Fibroblast of lung (primary cell): ENCODE measurements around the gene SLC25A41. TPM values are rescaled to one million over a fixed set of nuclear protein-coding genes. Genes with fewer than 3 reads are reported as not detected.

Source experiments
- DNase-seq, 2 donors: peaks; one replicate each; pipeline versions ENCODE4 v3.0.0 to v3.0.0-alpha.2; 2010; ENCODE audit warnings: low read depth in 2 of 2
- H2AFZ ChIP-seq: 2 replicates; pipeline ENCODE4 v1.5.1; 2012; ENCODE audit warnings: low read length, control low read depth, inconsistent platforms
- H3K27ac ChIP-seq: 2 replicates; pipeline ENCODE4 v1.5.1; 2011; ENCODE audit warnings: low read length, control low read depth; ENCODE audit not compliant: insufficient read depth
- H3K27me3 ChIP-seq: 2 replicates; pipeline ENCODE4 v1.5.1; 2011; ENCODE audit warnings: mild to moderate bottlenecking, low read length; ENCODE audit not compliant: control insufficient read depth, insufficient read depth
- H3K36me3 ChIP-seq: 2 replicates; pipeline ENCODE4 v1.5.1; 2011; ENCODE audit warnings: low read length; ENCODE audit not compliant: control insufficient read depth, insufficient read depth
- H3K4me1 ChIP-seq: 2 replicates; pipeline ENCODE4 v1.5.1; 2011; ENCODE audit warnings: low read length; ENCODE audit not compliant: control insufficient read depth, insufficient read depth; ENCODE audit errors: extremely low read depth
- H3K4me2 ChIP-seq: 2 replicates; pipeline ENCODE4 v1.5.1; 2011; ENCODE audit warnings: low read length, control low read depth; ENCODE audit not compliant: insufficient read depth; ENCODE audit errors: extremely low read depth
- H3K4me3 ChIP-seq, 4 experiments: fragments of 200-600 bp in 1 of 4; sonication (generic) in 1 of 4; replicated peaks in 1 of 4; 2 replicates each; pipeline ENCODE4 v1.5.1; 2011 to 2016; ENCODE audit warnings: low read length in 4 of 4, low read depth in 3 of 4, mild to moderate bottlenecking in 3 of 4, control low read depth in 2 of 4, inconsistent platforms in 1 of 4, mixed read lengths in 1 of 4; ENCODE audit not compliant: insufficient read depth in 1 of 4; ENCODE audit errors: control extremely low read depth in 1 of 4
- H3K79me2 ChIP-seq: 2 replicates; pipeline ENCODE4 v1.5.1; 2012; ENCODE audit warnings: mild to moderate bottlenecking, low read length, inconsistent platforms; ENCODE audit not compliant: control insufficient read depth, insufficient read depth
- H3K9ac ChIP-seq: 2 replicates; pipeline ENCODE4 v1.5.1; 2011; ENCODE audit warnings: mild to moderate bottlenecking, low read length, control low read depth; ENCODE audit not compliant: insufficient read depth
- H3K9me3 ChIP-seq: 2 replicates; pipeline ENCODE4 v1.5.1; 2012; ENCODE audit warnings: low read depth, low read length; ENCODE audit not compliant: control insufficient read depth, insufficient read depth
- H4K20me1 ChIP-seq: 2 replicates; pipeline ENCODE4 v1.5.1; 2011; ENCODE audit warnings: low read length; ENCODE audit not compliant: control insufficient read depth, insufficient read depth; ENCODE audit errors: extremely low read depth
- EZH2 ChIP-seq: IDR thresholded peaks from 2 replicates; pipeline ENCODE4 v1.5.1; 2012; ENCODE audit warnings: low read length, control low read depth, mild to moderate bottlenecking; ENCODE audit errors: missing control alignments
- polyA plus RNA-seq, 2 donors: library from polyadenylated mRNA; depleted of rRNA in 1 of 2; stranded (reverse) in 1 of 2; unstranded in 1 of 2; fragments of >200 nt; gene quantifications; 2 replicates each; pipeline ENCODE4 v1.2.1, GENCODE V29; 2011 to 2012; ENCODE audit warnings: missing spikeins in 1 of 2
- total RNA-seq: library from RNA; depleted of rRNA; stranded (reverse); fragments of >200 nt; gene quantifications from 2 replicates; pipeline ENCODE4 v1.2.1, GENCODE V29; 2014
- TF ChIP-seq, protein P1 (sequence below), 2 donors: IDR thresholded peaks in 1 of 2; conservative IDR thresholded peaks in 1 of 2; 1 replicate in 1 of 2; 2 replicates in 1 of 2; pipeline ENCODE4 v1.5.1; 2011 to 2012; ENCODE audit warnings: low read length in 2 of 2, control low read depth in 1 of 2, inconsistent platforms in 1 of 2, low read depth in 1 of 2, mild to moderate bottlenecking in 1 of 2

SLC25A41 gene
- total and polyA plus RNA-seq, 2 donors (not counting 1 experiment from before 2014, with no cell fraction given): under 0.01 TPM; not detected in 1

DNA sequence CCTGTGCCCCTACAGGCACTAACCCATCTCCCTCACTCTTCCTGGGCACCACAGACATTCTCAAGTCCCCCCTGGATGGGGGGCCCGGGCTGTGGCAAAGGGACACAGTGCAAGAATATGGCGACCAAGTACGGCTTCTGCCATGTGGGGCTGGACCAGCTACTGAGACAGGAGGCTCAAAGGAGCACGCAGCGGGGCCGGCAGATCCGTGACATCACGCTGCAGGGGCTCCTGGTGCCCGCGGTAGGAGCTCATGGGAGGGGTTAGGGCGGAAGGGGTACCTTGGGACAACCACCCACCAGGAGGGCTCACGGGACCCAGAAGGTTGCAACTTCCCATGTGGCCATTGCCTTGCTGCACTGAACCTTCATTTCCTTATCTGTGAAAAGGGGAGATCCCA lies 37.3 kb downstream of the SLC25A41 start:
- no peak overlapping the region for H3K9ac ChIP-seq
- no peaks in the 10 kb centered on the region for H3K36me3 ChIP-seq
- no peak overlapping the region for H3K4me3 ChIP-seq
- H4K20me1 ChIP-seq: no peaks in the 10 kb centered on the region
- H3K27me3 ChIP-seq: no peaks in the 10 kb centered on the region
- no peak overlapping the region for H2AFZ ChIP-seq
- no peak overlapping the region for H3K4me2 ChIP-seq
- DNase-seq: no peak
- TF ChIP-seq, protein P1, sequence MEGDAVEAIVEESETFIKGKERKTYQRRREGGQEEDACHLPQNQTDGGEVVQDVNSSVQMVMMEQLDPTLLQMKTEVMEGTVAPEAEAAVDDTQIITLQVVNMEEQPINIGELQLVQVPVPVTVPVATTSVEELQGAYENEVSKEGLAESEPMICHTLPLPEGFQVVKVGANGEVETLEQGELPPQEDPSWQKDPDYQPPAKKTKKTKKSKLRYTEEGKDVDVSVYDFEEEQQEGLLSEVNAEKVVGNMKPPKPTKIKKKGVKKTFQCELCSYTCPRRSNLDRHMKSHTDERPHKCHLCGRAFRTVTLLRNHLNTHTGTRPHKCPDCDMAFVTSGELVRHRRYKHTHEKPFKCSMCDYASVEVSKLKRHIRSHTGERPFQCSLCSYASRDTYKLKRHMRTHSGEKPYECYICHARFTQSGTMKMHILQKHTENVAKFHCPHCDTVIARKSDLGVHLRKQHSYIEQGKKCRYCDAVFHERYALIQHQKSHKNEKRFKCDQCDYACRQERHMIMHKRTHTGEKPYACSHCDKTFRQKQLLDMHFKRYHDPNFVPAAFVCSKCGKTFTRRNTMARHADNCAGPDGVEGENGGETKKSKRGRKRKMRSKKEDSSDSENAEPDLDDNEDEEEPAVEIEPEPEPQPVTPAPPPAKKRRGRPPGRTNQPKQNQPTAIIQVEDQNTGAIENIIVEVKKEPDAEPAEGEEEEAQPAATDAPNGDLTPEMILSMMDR (conservative IDR thresholded peaks at IDR 0.05 in 1 of 2, IDR thresholded peaks at IDR 0.05 in 1 of 2; ENCODE audit: low read depth in 1 of 2, low read length in 2 of 2): no peak
- TF ChIP-seq EZH2: no peak
- peaks cover 16% of the 10 kb centered on the region for H3K79me2 ChIP-seq
- H3K9me3 ChIP-seq: no peaks in the 10 kb centered on the region
- H3K27ac ChIP-seq: no peak overlapping the region
- peaks cover 5% of the 10 kb centered on the region for H3K4me1 ChIP-seq

DNA sequence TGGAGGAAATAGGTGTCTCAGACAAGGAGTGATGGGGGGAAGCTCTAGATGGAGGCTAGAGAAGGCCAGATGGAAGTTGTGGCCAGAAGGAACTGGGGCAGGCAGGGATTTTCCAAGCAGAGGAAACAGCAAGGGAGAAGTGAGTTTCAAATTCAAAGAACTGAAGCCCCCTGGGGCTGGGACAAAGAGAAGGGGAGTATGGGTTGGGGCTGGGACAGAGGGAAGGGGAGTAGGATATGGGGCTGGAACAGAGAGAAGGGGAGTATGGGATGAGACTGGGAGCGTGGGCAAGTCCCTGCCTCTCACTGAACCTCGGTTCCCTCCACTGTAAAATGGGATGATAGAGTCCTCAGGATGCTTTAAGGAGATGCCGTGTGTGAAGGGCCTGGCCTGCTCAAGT lies 38.7 kb downstream of the SLC25A41 start:
- TF ChIP-seq, protein P1 (conservative IDR thresholded peaks at IDR 0.05 in 1 of 2, IDR thresholded peaks at IDR 0.05 in 1 of 2; ENCODE audit: low read depth in 1 of 2, low read length in 2 of 2): no peak
- no peak for TF ChIP-seq EZH2
- Histone ChIP-seq H2AFZ (no peak overlapping the region), H3K4me1 (peaks cover 5% of the 10 kb centered on the region), H3K9me3 (no peaks in the 10 kb centered on the region), H3K4me2 (no peak overlapping the region), H3K27ac (no peak overlapping the region), H3K9ac (no peak overlapping the region), H3K79me2 (peaks cover 19% of the 10 kb centered on the region), H4K20me1 (no peaks in the 10 kb centered on the region), H3K36me3 (peaks cover 4% of the 10 kb centered on the region), H3K4me3 (no peak overlapping the region), H3K27me3 (no peaks in the 10 kb centered on the region)
- DNase-seq: no peak

DNA sequence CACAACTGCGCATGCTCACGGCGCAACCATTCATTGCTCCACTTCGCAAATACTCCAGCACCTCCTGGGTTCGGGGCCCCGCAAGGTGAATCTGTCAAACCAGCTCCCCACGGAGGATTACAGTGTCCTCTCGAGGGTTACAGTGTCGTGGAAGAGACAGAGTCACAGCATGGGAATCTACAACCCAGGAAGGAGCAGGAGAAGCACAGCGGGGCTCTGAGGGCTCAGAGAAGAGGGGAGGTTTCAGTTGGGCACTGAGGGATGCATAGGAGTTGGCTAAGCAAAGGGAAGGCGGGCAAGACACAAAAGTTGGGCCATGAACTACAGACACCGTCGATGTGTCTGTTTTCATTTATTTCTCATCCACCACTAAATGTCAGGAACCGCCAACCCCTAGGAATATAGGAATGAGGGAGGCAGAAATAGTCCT lies 39.6 kb downstream of the SLC25A41 start:
- H3K4me1 ChIP-seq: peaks cover 5% of the 10 kb centered on the region
- no peaks in the 10 kb centered on the region for H4K20me1 ChIP-seq
- peak overlapping the region; percentile 94 for H3K27ac ChIP-seq
- peak overlapping the region; percentile 90 for H2AFZ ChIP-seq
- H3K27me3 ChIP-seq: no peaks in the 10 kb centered on the region
- peak overlapping the region; percentile 91 for H3K9ac ChIP-seq
- peaks cover 19% of the 10 kb centered on the region for H3K79me2 ChIP-seq
- DNase-seq: no peak
- no peaks in the 10 kb centered on the region for H3K9me3 ChIP-seq
- H3K4me2 ChIP-seq: peak overlapping the region; percentile 38
- H3K4me3 ChIP-seq: peak overlapping the region; percentile 66 to 94 (median 84)
- H3K36me3 ChIP-seq: peaks cover 9% of the 10 kb centered on the region
- TF ChIP-seq, protein P1 (conservative IDR thresholded peaks at IDR 0.05 in 1 of 2, IDR thresholded peaks at IDR 0.05 in 1 of 2; ENCODE audit: low read depth in 1 of 2, low read length in 2 of 2): no peak
- TF ChIP-seq EZH2: no peak
